ENCODE data around the gene CDKAL1.

Gene CDKAL1

DNA sequence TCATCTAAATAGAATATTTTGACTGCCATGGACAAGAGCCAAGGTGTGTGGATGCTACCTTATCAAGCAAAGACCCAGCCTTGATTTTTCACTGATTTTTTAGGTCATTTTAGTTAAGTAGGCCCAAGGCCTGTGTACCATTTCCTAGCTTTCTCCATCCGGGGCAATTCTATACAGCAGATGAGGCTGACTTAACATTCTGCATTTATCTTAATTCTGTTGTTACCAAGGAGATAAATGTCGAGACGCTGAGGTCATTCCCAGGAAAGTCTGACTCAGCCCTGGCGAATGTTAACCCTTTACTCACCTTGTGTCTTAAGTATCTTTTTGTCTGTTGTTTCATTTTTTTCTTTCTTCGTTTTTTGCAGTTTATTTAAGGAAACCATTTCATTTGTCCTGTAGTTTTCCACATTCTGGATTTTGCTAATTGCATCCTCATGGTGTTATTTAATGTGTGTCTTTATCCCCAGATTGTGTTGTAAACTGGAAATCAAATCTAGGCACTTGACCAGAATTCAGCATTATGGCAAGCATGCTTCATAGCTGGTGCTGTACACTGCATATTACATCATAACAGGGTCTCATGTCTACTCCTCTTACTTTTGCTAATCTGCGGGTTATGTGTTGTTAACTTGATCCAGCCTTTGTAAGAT lies 277.0 kb downstream of the CDKAL1 start:
- TF ChIP-seq, protein P1, sequence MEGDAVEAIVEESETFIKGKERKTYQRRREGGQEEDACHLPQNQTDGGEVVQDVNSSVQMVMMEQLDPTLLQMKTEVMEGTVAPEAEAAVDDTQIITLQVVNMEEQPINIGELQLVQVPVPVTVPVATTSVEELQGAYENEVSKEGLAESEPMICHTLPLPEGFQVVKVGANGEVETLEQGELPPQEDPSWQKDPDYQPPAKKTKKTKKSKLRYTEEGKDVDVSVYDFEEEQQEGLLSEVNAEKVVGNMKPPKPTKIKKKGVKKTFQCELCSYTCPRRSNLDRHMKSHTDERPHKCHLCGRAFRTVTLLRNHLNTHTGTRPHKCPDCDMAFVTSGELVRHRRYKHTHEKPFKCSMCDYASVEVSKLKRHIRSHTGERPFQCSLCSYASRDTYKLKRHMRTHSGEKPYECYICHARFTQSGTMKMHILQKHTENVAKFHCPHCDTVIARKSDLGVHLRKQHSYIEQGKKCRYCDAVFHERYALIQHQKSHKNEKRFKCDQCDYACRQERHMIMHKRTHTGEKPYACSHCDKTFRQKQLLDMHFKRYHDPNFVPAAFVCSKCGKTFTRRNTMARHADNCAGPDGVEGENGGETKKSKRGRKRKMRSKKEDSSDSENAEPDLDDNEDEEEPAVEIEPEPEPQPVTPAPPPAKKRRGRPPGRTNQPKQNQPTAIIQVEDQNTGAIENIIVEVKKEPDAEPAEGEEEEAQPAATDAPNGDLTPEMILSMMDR (conservative IDR thresholded peaks at IDR 0.05; ENCODE audit: low read depth, low read length): no peak
- peak; percentile 98 for DNase-seq (ENCODE audit: low read depth)
- H3K4me3 ChIP-seq (ENCODE audit: low read length): no peak overlapping the region

- TF ChIP-seq, protein P1 (conservative IDR thresholded peaks at IDR 0.05; ENCODE audit: low read depth, low read length): no peak
- H3K4me3 ChIP-seq (ENCODE audit: low read length): no peak overlapping the region
- DNase-seq (ENCODE audit: low read depth): no peak
Observed at GRCh38 chr6:20812776-20813175, 278.5 kb downstream of the CDKAL1 start.

- H3K4me3 ChIP-seq (ENCODE audit: low read length): no peak overlapping the region
- DNase-seq (ENCODE audit: low read depth): no peak
- TF ChIP-seq, protein P1 (conservative IDR thresholded peaks at IDR 0.05; ENCODE audit: low read depth, low read length): no peak
Observed at GRCh38 chr6:20814494-20814893, 280.2 kb downstream of the CDKAL1 start.

GRCh38 chr6:20816126-20816525 lies 281.9 kb downstream of the CDKAL1 start:
- TF ChIP-seq, protein P1 (conservative IDR thresholded peaks at IDR 0.05; ENCODE audit: low read depth, low read length): no peak
- H3K4me3 ChIP-seq (ENCODE audit: low read length): no peak overlapping the region
- no peak for DNase-seq (ENCODE audit: low read depth)

DNA sequence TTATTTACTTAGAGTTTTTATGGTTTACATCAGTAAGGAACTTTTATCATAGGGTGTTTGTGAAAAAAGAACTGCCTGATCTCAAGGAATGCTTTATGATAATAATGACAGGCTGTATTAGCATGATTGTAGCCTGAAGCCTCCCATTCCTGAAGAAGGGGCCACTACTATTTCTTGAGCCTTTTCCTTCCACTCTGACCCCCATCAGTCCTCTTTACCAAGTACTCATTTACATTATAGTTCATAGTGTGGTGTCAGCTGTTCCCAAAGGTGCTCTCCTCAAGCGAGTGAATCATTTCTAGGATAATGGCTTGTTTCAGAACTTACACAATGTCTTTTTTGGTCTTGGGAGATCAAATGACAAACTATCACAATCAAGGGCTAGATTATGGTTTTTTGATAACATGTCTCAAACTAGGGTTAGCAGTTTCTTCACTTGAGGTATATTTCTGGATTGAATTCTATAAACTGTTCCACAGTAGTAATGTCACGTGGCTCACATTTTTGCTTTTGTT lies 283.6 kb downstream of the CDKAL1 start:
- TF ChIP-seq, protein P1 (conservative IDR thresholded peaks at IDR 0.05; ENCODE audit: low read depth, low read length): no peak
- DNase-seq (ENCODE audit: low read depth): no peak
- no peak overlapping the region for H3K4me3 ChIP-seq (ENCODE audit: low read length)

GRCh38 chr6:20819774-20820400 lies 285.6 kb downstream of the CDKAL1 start:
- TF ChIP-seq, protein P1 (conservative IDR thresholded peaks at IDR 0.05; ENCODE audit: low read depth, low read length): no peak
- no peak for DNase-seq (ENCODE audit: low read depth)
- H3K4me3 ChIP-seq (ENCODE audit: low read length): no peak overlapping the region

GRCh38 chr6:20826378-20826777 lies 292.1 kb downstream of the CDKAL1 start:
- TF ChIP-seq, protein P1 (conservative IDR thresholded peaks at IDR 0.05; ENCODE audit: low read depth, low read length): no peak
- DNase-seq (ENCODE audit: low read depth): no peak
- H3K4me3 ChIP-seq (ENCODE audit: low read length): no peak overlapping the region
